Neuronal stem cell (in vitro differentiated cells): ENCODE measurements around the gene RGN.

Source experiments
- DNase-seq: peaks from one replicate; pipeline ENCODE4 v3.0.0-alpha.2; 2013; ENCODE audit warnings: low spot score
- H2AFZ ChIP-seq: one replicate; pipeline ENCODE4 v1.6.1; 2013; ENCODE audit warnings: mild to moderate bottlenecking, low read length, inconsistent platforms
- H2AK5ac ChIP-seq: 2 replicates; pipeline ENCODE4 v1.6.1; 2013; ENCODE audit warnings: low read depth, mild to moderate bottlenecking, inconsistent platforms, low read length, moderate library complexity, mixed read lengths
- H2BK120ac ChIP-seq: 2 replicates; pipeline ENCODE4 v1.6.1; 2013; ENCODE audit warnings: low read depth, mild to moderate bottlenecking, inconsistent platforms, low read length, moderate library complexity, mixed read lengths
- H2BK12ac ChIP-seq: one replicate; pipeline ENCODE4 v1.6.1; 2013; ENCODE audit warnings: low read length, inconsistent platforms
- H2BK15ac ChIP-seq: 2 replicates; pipeline ENCODE4 v1.6.1; 2013; ENCODE audit warnings: mild to moderate bottlenecking, low read length, inconsistent platforms, mixed read lengths
- H2BK5ac ChIP-seq: one replicate; pipeline ENCODE4 v1.6.1; 2013; ENCODE audit warnings: inconsistent platforms, mild to moderate bottlenecking, low read length, moderate library complexity
- H3K14ac ChIP-seq: one replicate; pipeline ENCODE4 v1.6.1; 2013; ENCODE audit warnings: low read length, inconsistent platforms
- H3K18ac ChIP-seq: 2 replicates; pipeline ENCODE4 v1.6.1; 2013; ENCODE audit warnings: low read length, inconsistent platforms
- H3K23ac ChIP-seq: 2 replicates; pipeline ENCODE4 v1.6.1; 2013; ENCODE audit warnings: low read depth, mild to moderate bottlenecking, mixed read lengths, low read length, inconsistent platforms; ENCODE audit not compliant: poor library complexity
- H3K27ac ChIP-seq: replicated peaks from 3 replicates; pipeline ENCODE4 v1.5.1; 2013; ENCODE audit warnings: low read length, inconsistent platforms
- H3K27me3 ChIP-seq, 3 experiments: 2 replicates each; pipeline ENCODE4 v1.6.1; 2013; ENCODE audit warnings: low read length in 3 of 3, mild to moderate bottlenecking in 2 of 3, inconsistent platforms in 1 of 3, low read depth in 1 of 3, mixed read lengths in 1 of 3, moderate library complexity in 1 of 3; ENCODE audit not compliant: control insufficient read depth in 3 of 3, insufficient read depth in 3 of 3
- H3K36me3 ChIP-seq, 2 donors: replicated peaks in 1 of 2; 2 replicates each; pipeline ENCODE4 v1.6.1; 2013; ENCODE audit warnings: low read length in 2 of 2; ENCODE audit not compliant: control insufficient read depth in 2 of 2, insufficient read depth in 2 of 2
- H3K4ac ChIP-seq: 2 replicates; pipeline ENCODE4 v1.6.1; 2013; ENCODE audit warnings: inconsistent platforms, mild to moderate bottlenecking, low read length, moderate library complexity
- H3K4me1 ChIP-seq, 2 donors: 1 replicate in 1 of 2; 2 replicates in 1 of 2; pipeline ENCODE4 v1.6.1; 2013; ENCODE audit warnings: low read length in 2 of 2, low read depth in 1 of 2; ENCODE audit not compliant: control insufficient read depth in 2 of 2, insufficient read depth in 1 of 2
- H3K4me2 ChIP-seq: one replicate; pipeline ENCODE4 v1.6.1; 2013; ENCODE audit warnings: mild to moderate bottlenecking, low read length, inconsistent platforms; ENCODE audit not compliant: insufficient read depth, poor library complexity, severe bottlenecking
- H3K4me3 ChIP-seq, 2 donors: 2 replicates each; pipeline ENCODE4 v1.5.1; 2013; ENCODE audit warnings: low read length in 2 of 2, mild to moderate bottlenecking in 2 of 2, inconsistent platforms in 1 of 2, moderate library complexity in 1 of 2
- H3K79me1 ChIP-seq: one replicate; pipeline ENCODE4 v1.6.1; 2013; ENCODE audit warnings: low read depth, mild to moderate bottlenecking, inconsistent platforms, low read length, moderate library complexity
- H3K9ac ChIP-seq: one replicate; pipeline ENCODE4 v1.6.1; 2013; ENCODE audit warnings: mild to moderate bottlenecking, low read depth, low read length, inconsistent platforms; ENCODE audit not compliant: poor library complexity
- H3K9me3 ChIP-seq, 2 donors: replicated peaks in 1 of 2; 2 replicates each; pipeline versions ENCODE3 to v1.6.1; 2013; ENCODE audit warnings: low read length in 2 of 2, mild to moderate bottlenecking in 2 of 2, inconsistent platforms in 1 of 2, low read depth in 1 of 2, mixed read lengths in 1 of 2, moderate library complexity in 1 of 2; ENCODE audit not compliant: control insufficient read depth in 2 of 2, insufficient read depth in 1 of 2
- H4K8ac ChIP-seq: one replicate; pipeline ENCODE4 v1.6.1; 2013; ENCODE audit warnings: low read depth, mild to moderate bottlenecking, inconsistent platforms, low read length, moderate library complexity
- H4K91ac ChIP-seq: one replicate; pipeline ENCODE4 v1.6.1; 2013; ENCODE audit warnings: low read length, low read depth, mild to moderate bottlenecking, inconsistent platforms; ENCODE audit not compliant: poor library complexity
- WGBS, 2 donors: extraction: QIAGEN DNeasy Blood & Tissue Kit; methylation state at CpG; one replicate each; pipeline ENCODE4 v1.1.7; 2013; ENCODE audit warnings: missing lambda C conversion rate in 2 of 2, mixed read lengths in 1 of 2; ENCODE audit not compliant: insufficient read length in 2 of 2, insufficient replicate concordance in 1 of 2; ENCODE audit errors: extremely low coverage in 2 of 2; 5-methylcytosine and 5-hydroxymethylcytosine counted together

RGN gene

DNA sequence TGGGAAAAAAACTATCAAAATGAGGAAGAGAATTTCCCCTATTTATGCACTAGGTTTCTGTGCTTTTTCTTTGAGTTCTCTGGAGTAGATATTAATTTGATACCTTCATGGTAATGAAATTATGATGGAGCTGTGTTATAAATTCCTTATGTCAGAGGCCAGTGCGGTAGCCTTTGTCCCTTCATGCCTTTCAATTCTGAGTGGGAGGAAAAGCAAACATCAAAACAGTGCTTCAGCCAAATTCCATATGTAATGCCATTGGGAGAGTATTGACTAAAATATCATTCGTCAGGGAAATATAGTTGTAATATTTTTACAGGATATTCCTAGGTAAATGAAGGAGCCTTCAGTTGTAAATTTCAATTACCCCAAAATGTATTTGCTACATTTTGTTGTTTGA lies 17.5 kb upstream of the RGN start:
- WGBS, 2 donors, result no CpG with 5 or more reads among the region's 2 CpGs
- H3K9ac ChIP-seq, result no peak overlapping the region
- H2BK15ac ChIP-seq, result no peak overlapping the region
- H3K18ac ChIP-seq, result no peak overlapping the region
- no peaks in the 10 kb centered on the region for H3K9me3 ChIP-seq
- no peak overlapping the region for H3K4me3 ChIP-seq
- no peak overlapping the region for H2AFZ ChIP-seq
- H2BK12ac ChIP-seq, result no peak overlapping the region
- no peak overlapping the region for H3K27ac ChIP-seq
- no peak overlapping the region for H3K23ac ChIP-seq
- H2BK120ac ChIP-seq, result no peak overlapping the region
- H3K14ac ChIP-seq, result no peak overlapping the region
- H2BK5ac ChIP-seq, result no peak overlapping the region
- H3K4me2 ChIP-seq, result no peak overlapping the region
- no peaks in the 10 kb centered on the region for H3K4me1 ChIP-seq
- H3K36me3 ChIP-seq, result peaks cover 8 to 52% of the 10 kb centered on the region in 2 donors
- H3K4ac ChIP-seq, result no peak overlapping the region
- no peak for DNase-seq
- H3K27me3 ChIP-seq, result peaks cover 0 to 46% (median 0%) of the 10 kb centered on the region in 3 experiments
- no peak overlapping the region for H2AK5ac ChIP-seq
- no peak overlapping the region for H4K8ac ChIP-seq
- H3K79me1 ChIP-seq, result no peaks in the 10 kb centered on the region
- no peak overlapping the region for H4K91ac ChIP-seq

DNA sequence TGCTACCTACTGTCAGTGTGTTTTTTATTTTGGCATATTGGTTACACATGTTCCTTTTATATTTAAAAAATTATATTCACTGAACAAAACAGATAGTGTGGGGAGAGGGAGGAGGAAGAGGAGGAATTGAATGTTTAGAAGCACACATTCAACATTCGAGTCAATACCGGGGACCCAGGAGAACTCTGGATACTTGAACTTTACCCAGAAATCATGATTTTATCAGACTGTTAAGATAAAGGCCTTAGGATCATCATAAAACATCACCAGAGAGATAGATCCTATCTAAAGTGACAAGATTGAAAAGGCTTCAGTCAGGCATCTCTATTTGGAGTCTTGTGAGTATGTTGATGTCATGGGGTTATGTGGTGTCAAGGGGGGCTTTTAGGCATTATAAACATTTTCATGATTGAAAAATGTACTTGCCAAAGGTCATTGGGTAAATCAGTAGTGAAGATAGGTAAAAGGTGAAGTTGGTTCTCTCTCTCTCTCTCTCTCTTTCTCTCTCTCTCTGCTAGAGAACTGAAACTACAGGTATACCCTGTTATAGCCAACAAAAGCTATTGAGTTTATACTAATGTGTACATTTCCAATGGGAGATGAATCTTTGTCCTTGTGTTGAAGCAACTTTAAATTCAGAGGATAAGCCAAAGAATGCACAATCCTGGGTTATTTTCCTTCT lies 16.9 kb upstream of the RGN start:
- Histone ChIP-seq H2BK15ac (no peak overlapping the region), H2BK120ac (no peak overlapping the region), H2BK12ac (no peak overlapping the region), H3K9me3 (no peaks in the 10 kb centered on the region), H3K27ac (no peak overlapping the region), H4K8ac (no peak overlapping the region), H3K4me3 (no peak overlapping the region), H3K18ac (no peak overlapping the region), H2AK5ac (no peak overlapping the region), H3K4ac (no peak overlapping the region), H3K14ac (no peak overlapping the region), H3K27me3 (peaks cover 0 to 46% (median 0%) of the 10 kb centered on the region in 3 experiments), H2BK5ac (no peak overlapping the region), H4K91ac (no peak overlapping the region), H3K79me1 (no peaks in the 10 kb centered on the region), H3K36me3 (peaks cover 8 to 45% of the 10 kb centered on the region in 2 donors), H3K23ac (no peak overlapping the region), H3K4me1 (no peaks in the 10 kb centered on the region), H3K9ac (no peak overlapping the region), H2AFZ (no peak overlapping the region), H3K4me2 (no peak overlapping the region)
- no peak for DNase-seq
- no CpG with 5 or more reads among the region's 2 CpGs for WGBS, 2 donors

DNA sequence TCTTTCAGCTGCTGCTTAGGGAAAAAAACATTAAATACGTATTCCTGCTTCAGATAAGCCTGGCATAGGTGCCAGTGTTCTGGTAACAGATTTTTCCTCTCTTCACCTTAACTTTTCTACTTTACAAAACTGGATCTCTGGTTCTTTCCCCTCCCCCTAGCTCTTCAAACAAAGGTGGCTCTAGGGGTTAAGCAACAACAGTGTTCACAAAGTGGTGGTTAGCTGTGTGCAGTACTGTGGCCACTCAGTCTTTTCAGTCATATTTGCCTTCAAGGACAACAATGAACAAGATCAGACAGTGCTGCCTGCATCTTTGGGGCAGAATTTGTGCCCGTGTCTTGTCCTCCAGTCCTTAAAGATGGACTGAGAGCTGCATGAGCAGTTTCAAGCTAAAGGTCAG lies 15.1 kb upstream of the RGN start:
- H2AK5ac ChIP-seq, result no peak overlapping the region
- H3K4me3 ChIP-seq, result no peak overlapping the region
- no peak overlapping the region for H3K4ac ChIP-seq
- H4K91ac ChIP-seq, result no peak overlapping the region
- no peak for DNase-seq
- H2BK120ac ChIP-seq, result no peak overlapping the region
- peaks cover 0 to 36% (median 0%) of the 10 kb centered on the region in 3 experiments for H3K27me3 ChIP-seq
- no peak overlapping the region for H4K8ac ChIP-seq
- no peak overlapping the region for H3K4me2 ChIP-seq
- H3K36me3 ChIP-seq, result peaks cover 0 to 28% of the 10 kb centered on the region in 2 donors
- H3K9ac ChIP-seq, result no peak overlapping the region
- no peak overlapping the region for H2BK5ac ChIP-seq
- no peak overlapping the region for H2BK12ac ChIP-seq
- no peaks in the 10 kb centered on the region for H3K79me1 ChIP-seq
- H2BK15ac ChIP-seq, result no peak overlapping the region
- WGBS, 2 donors, result no CpG with 5 or more reads among the region's 2 CpGs
- H3K14ac ChIP-seq, result no peak overlapping the region
- H3K27ac ChIP-seq, result no peak overlapping the region
- no peaks in the 10 kb centered on the region for H3K4me1 ChIP-seq
- H3K23ac ChIP-seq, result no peak overlapping the region
- H3K18ac ChIP-seq, result no peak overlapping the region
- H3K9me3 ChIP-seq, result no peaks in the 10 kb centered on the region
- H2AFZ ChIP-seq, result no peak overlapping the region

- no peak overlapping the region for H3K18ac ChIP-seq
- no peak overlapping the region for H3K4me3 ChIP-seq
- no peaks in the 10 kb centered on the region for H3K79me1 ChIP-seq
- peaks cover 0 to 4% of the 10 kb centered on the region in 2 donors for H3K36me3 ChIP-seq
- no peak overlapping the region for H3K4ac ChIP-seq
- no peak overlapping the region for H3K4me2 ChIP-seq
- no peak for DNase-seq
- H4K8ac ChIP-seq, result no peak overlapping the region
- H2BK12ac ChIP-seq, result no peak overlapping the region
- H2BK120ac ChIP-seq, result no peak overlapping the region
- H3K23ac ChIP-seq, result no peak overlapping the region
- H2BK5ac ChIP-seq, result no peak overlapping the region
- no peaks in the 10 kb centered on the region for H3K4me1 ChIP-seq
- no CpG with 5 or more reads among the region's 3 CpGs for WGBS, 2 donors
- no peak overlapping the region for H4K91ac ChIP-seq
- peaks cover 0 to 12% (median 0%) of the 10 kb centered on the region in 3 experiments for H3K27me3 ChIP-seq
- no peak overlapping the region for H2BK15ac ChIP-seq
- H3K9me3 ChIP-seq, result no peaks in the 10 kb centered on the region
- H3K14ac ChIP-seq, result no peak overlapping the region
- no peak overlapping the region for H2AFZ ChIP-seq
- no peak overlapping the region for H3K27ac ChIP-seq
- no peak overlapping the region for H3K9ac ChIP-seq
- no peak overlapping the region for H2AK5ac ChIP-seq
These were observed 10.0 kb upstream of the RGN start for GRCh38 chrX:47068214-47068613.
